ENCODE results near the gene TREML1.
A peak's percentile ranks its signal among the peaks of the same experiment; 100 is the strongest.
"Not testable (repeated sequence)": the region's sequence is repeated elsewhere in the genome, so short reads cannot be mapped to it uniquely, and the experiment has no call there.

TREML1 gene

GRCh38 chr6:41132254-41132653 lies 21.9 kb downstream of the TREML1 start:
- no peak for TF ChIP-seq CTCF (IDR thresholded peaks at IDR 0.05; ENCODE audit: low read depth, low read length)
- DNase-seq (ENCODE audit: low read depth, low spot score) = no peak
- in situ Hi-C loops (cut with HindIII; ENCODE audit: low sequenced_read_pairs) = no loop called here
- no peak overlapping the region for H3K4me3 ChIP-seq (ENCODE audit: low read depth, low read length)

- in situ Hi-C loops (cut with HindIII; ENCODE audit: low sequenced_read_pairs) = no loop called here
- no peak for TF ChIP-seq CTCF (IDR thresholded peaks at IDR 0.05; ENCODE audit: low read depth, low read length)
- no peak overlapping the region for H3K4me3 ChIP-seq (ENCODE audit: low read depth, low read length)
- no peak for DNase-seq (ENCODE audit: low read depth, low spot score)
Measured at GRCh38 chr6:41125282-41125681, 28.9 kb downstream of the TREML1 start.

- no peak for DNase-seq (ENCODE audit: low read depth, low spot score)
- H3K4me3 ChIP-seq (ENCODE audit: low read depth, low read length) = no peak overlapping the region
- in situ Hi-C loops (cut with HindIII; ENCODE audit: low sequenced_read_pairs) = no loop called here
- TF ChIP-seq CTCF (IDR thresholded peaks at IDR 0.05; ENCODE audit: low read depth, low read length) = no peak
Measured at GRCh38 chr6:41122918-41123317, 31.2 kb downstream of the TREML1 start.

- no peak overlapping the region for H3K4me3 ChIP-seq (ENCODE audit: low read depth, low read length)
- in situ Hi-C loops (cut with HindIII; ENCODE audit: low sequenced_read_pairs) = no loop called here
- DNase-seq (ENCODE audit: low read depth, low spot score) = peak; percentile 32
- no peak for TF ChIP-seq CTCF (IDR thresholded peaks at IDR 0.05; ENCODE audit: low read depth, low read length)
Measured at GRCh38 chr6:41122373-41122772, 31.8 kb downstream of the TREML1 start.

- in situ Hi-C loops (cut with HindIII; ENCODE audit: low sequenced_read_pairs) = no loop called here
- no peak for TF ChIP-seq CTCF (IDR thresholded peaks at IDR 0.05; ENCODE audit: low read depth, low read length)
- H3K4me3 ChIP-seq (ENCODE audit: low read depth, low read length) = no peak overlapping the region
- no peak for DNase-seq (ENCODE audit: low read depth, low spot score)
Measured at GRCh38 chr6:41120058-41120457, 34.1 kb downstream of the TREML1 start.

GRCh38 chr6:41119508-41119907 lies 34.6 kb downstream of the TREML1 start:
- TF ChIP-seq CTCF (IDR thresholded peaks at IDR 0.05; ENCODE audit: low read depth, low read length) = no peak
- in situ Hi-C loops (cut with HindIII; ENCODE audit: low sequenced_read_pairs) = no loop called here
- no peak overlapping the region for H3K4me3 ChIP-seq (ENCODE audit: low read depth, low read length)
- DNase-seq (ENCODE audit: low read depth, low spot score) = no peak

GRCh38 chr6:41115027-41115426 lies 39.1 kb downstream of the TREML1 start:
- H3K4me3 ChIP-seq (ENCODE audit: low read depth, low read length); DNase-seq (ENCODE audit: low read depth, low spot score); in situ Hi-C loops (cut with HindIII; ENCODE audit: low sequenced_read_pairs): not testable (repeated sequence)
